H9 (cell line): Measurements from ENCODE around the gene GIPC2. TPM values are rescaled to one million over a fixed set of nuclear protein-coding genes. Genes with fewer than 3 reads are reported as not detected.

Source experiments
- DNase-seq: peaks from one replicate; pipeline ENCODE4 v3.0.0-alpha.2; 2017
- H2AFZ ChIP-seq: one replicate; pipeline ENCODE4 v1.6.1; 2013; ENCODE audit warnings: mild to moderate bottlenecking, low read length, control low read depth, moderate library complexity
- H2AK5ac ChIP-seq: 2 replicates; pipeline ENCODE4 v1.6.1; 2013; ENCODE audit warnings: low read length, control low read depth, mixed read lengths; ENCODE audit not compliant: insufficient read length
- H2BK120ac ChIP-seq: one replicate; pipeline ENCODE4 v1.6.1; 2013; ENCODE audit warnings: low read depth, mild to moderate bottlenecking, low read length, control low read depth, inconsistent platforms; ENCODE audit not compliant: poor library complexity, severe bottlenecking
- H2BK12ac ChIP-seq: 2 replicates; pipeline ENCODE4 v1.6.1; 2013; ENCODE audit warnings: low read length, control low read depth, mixed read lengths, low read depth; ENCODE audit not compliant: insufficient read length
- H2BK15ac ChIP-seq: 2 replicates; pipeline ENCODE4 v1.6.1; 2013; ENCODE audit warnings: low read depth, low read length, control low read depth
- H2BK20ac ChIP-seq: one replicate; pipeline ENCODE4 v1.6.1; 2013; ENCODE audit warnings: low read depth, mild to moderate bottlenecking, low read length, control low read depth, inconsistent platforms; ENCODE audit not compliant: poor library complexity, severe bottlenecking
- H2BK5ac ChIP-seq: 2 replicates; pipeline ENCODE4 v1.6.1; 2013; ENCODE audit warnings: low read length, control low read depth, mixed read lengths; ENCODE audit not compliant: insufficient read length
- H3K14ac ChIP-seq: 2 replicates; pipeline ENCODE4 v1.6.1; 2013; ENCODE audit warnings: low read length, control low read depth; ENCODE audit not compliant: insufficient read depth
- H3K18ac ChIP-seq: 2 replicates; pipeline ENCODE4 v1.6.1; 2013; ENCODE audit warnings: low read depth, mild to moderate bottlenecking, mixed read lengths, low read length, control low read depth; ENCODE audit not compliant: insufficient read length
- H3K23ac ChIP-seq: 2 replicates; pipeline ENCODE4 v1.6.1; 2013; ENCODE audit warnings: low read length, control low read depth, mixed read lengths, low read depth; ENCODE audit not compliant: insufficient read length
- H3K23me2 ChIP-seq: 2 replicates; pipeline ENCODE4 v1.6.1; 2013; ENCODE audit warnings: low read depth, mild to moderate bottlenecking, mixed read lengths, low read length, control low read depth; ENCODE audit not compliant: insufficient read length, poor library complexity, severe bottlenecking
- H3K27ac ChIP-seq: 2 replicates; pipeline ENCODE4 v1.5.1; 2013; ENCODE audit warnings: low read length, control low read depth, mixed read lengths, low read depth; ENCODE audit not compliant: insufficient read length
- H3K27me3 ChIP-seq: 2 replicates; pipeline ENCODE4 v1.6.1; 2013; ENCODE audit warnings: low read length, control low read depth, inconsistent platforms; ENCODE audit not compliant: insufficient read depth
- H3K4ac ChIP-seq: 2 replicates; pipeline ENCODE4 v1.6.1; 2013; ENCODE audit warnings: low read depth, mild to moderate bottlenecking, control low read depth, inconsistent platforms, low read length, moderate library complexity
- H3K4me1 ChIP-seq: 2 replicates; pipeline ENCODE4 v1.6.1; 2013; ENCODE audit warnings: low read length, control low read depth, inconsistent platforms; ENCODE audit not compliant: insufficient read depth
- H3K4me2 ChIP-seq: 2 replicates; pipeline ENCODE4 v1.6.1; 2013; ENCODE audit warnings: low read length, control low read depth, mixed read lengths; ENCODE audit not compliant: insufficient read length, insufficient read depth
- H3K56ac ChIP-seq: 2 replicates; pipeline ENCODE4 v1.6.1; 2013; ENCODE audit warnings: low read depth, mild to moderate bottlenecking, mixed read lengths, low read length, control low read depth; ENCODE audit not compliant: insufficient read length
- H3K79me1 ChIP-seq: 2 replicates; pipeline ENCODE4 v1.6.1; 2013; ENCODE audit warnings: low read depth, mild to moderate bottlenecking, moderate library complexity, low read length, control low read depth, inconsistent platforms; ENCODE audit not compliant: insufficient read depth, poor library complexity, severe bottlenecking
- H3K79me2 ChIP-seq: 2 replicates; pipeline ENCODE4 v1.6.1; 2013; ENCODE audit warnings: low read length, control low read depth, inconsistent platforms; ENCODE audit not compliant: insufficient read depth
- H3K9ac ChIP-seq: 2 replicates; pipeline ENCODE4 v1.6.1; 2013; ENCODE audit warnings: low read length, control low read depth, mixed read lengths; ENCODE audit not compliant: insufficient read length; ENCODE audit errors: extremely low read depth
- H3K9me3 ChIP-seq: one replicate; pipeline ENCODE4 v1.6.1; 2013; ENCODE audit warnings: low read depth, low read length, inconsistent platforms; ENCODE audit not compliant: control insufficient read depth
- H3T11ph ChIP-seq: one replicate; pipeline ENCODE4 v1.6.1; 2013; ENCODE audit warnings: mild to moderate bottlenecking, low read length, control low read depth, inconsistent platforms
- H4K20me1 ChIP-seq: one replicate; pipeline ENCODE4 v1.6.1; 2013; ENCODE audit not compliant: control insufficient read depth, insufficient read length, insufficient read depth
- H4K5ac ChIP-seq: 2 replicates; pipeline ENCODE4 v1.6.1; 2013; ENCODE audit warnings: low read depth, mild to moderate bottlenecking, mixed read lengths, low read length, control low read depth; ENCODE audit not compliant: insufficient read length
- H4K8ac ChIP-seq: replicated peaks from 2 replicates; pipeline ENCODE4 v1.6.1; 2013; ENCODE audit warnings: low read length, control low read depth, mixed read lengths, low read depth; ENCODE audit not compliant: insufficient read length
- H4K91ac ChIP-seq: 2 replicates; pipeline ENCODE4 v1.6.1; 2013; ENCODE audit warnings: low read depth, mild to moderate bottlenecking, moderate library complexity, mixed read lengths, low read length, control low read depth; ENCODE audit not compliant: insufficient read length
- H3K27ac Mint-ChIP-seq, 3 experiments: 2 replicates in 2 of 3; 3 replicates in 1 of 3; pipeline ENCODE4 v1.8.0; 2020 to 2021; ENCODE audit warnings: mixed read lengths in 3 of 3, mild to moderate bottlenecking in 1 of 3, moderate library complexity in 1 of 3
- H3K27me3 Mint-ChIP-seq: 2 replicates; pipeline ENCODE4 v1.8.0; 2021; ENCODE audit warnings: low read depth, mild to moderate bottlenecking, moderate library complexity, mixed read lengths
- H3K36me3 Mint-ChIP-seq, 3 experiments: 2 replicates in 2 of 3; 3 replicates in 1 of 3; pipeline ENCODE4 v1.8.0; 2020 to 2021; ENCODE audit warnings: low read depth in 3 of 3, mixed read lengths in 3 of 3; ENCODE audit not compliant: insufficient read depth in 1 of 3
- H3K4me1 Mint-ChIP-seq, 2 experiments: 2 replicates each; pipeline ENCODE4 v1.8.0; 2020; ENCODE audit warnings: mixed read lengths in 2 of 2
- H3K4me3 Mint-ChIP-seq, 2 experiments: 2 replicates in 1 of 2; 3 replicates in 1 of 2; pipeline ENCODE4 v1.8.0; 2020 to 2021; ENCODE audit warnings: mild to moderate bottlenecking in 2 of 2, mixed read lengths in 2 of 2, moderate library complexity in 1 of 2
- H3K9me3 Mint-ChIP-seq, 2 experiments: 2 replicates in 1 of 2; 3 replicates in 1 of 2; pipeline ENCODE4 v1.8.0; 2020; ENCODE audit warnings: mild to moderate bottlenecking in 2 of 2, mixed read lengths in 2 of 2, moderate library complexity in 1 of 2
- WGBS: extraction: QIAGEN DNeasy Blood & Tissue Kit; methylation state at CpG from one replicate; pipeline ENCODE4 v1.1.7; 2013; ENCODE audit warnings: missing lambda C conversion rate, low lambda C conversion rate, mixed read lengths; ENCODE audit not compliant: insufficient read length; ENCODE audit errors: extremely low coverage; 5-methylcytosine and 5-hydroxymethylcytosine counted together
- total RNA-seq: library from RNA; stranded (reverse); gene quantifications from 2 replicates; pipeline ENCODE4 v1.2.1, GENCODE V29; 2021
- TF ChIP-seq, protein P1 (sequence below): fragments of 200-600 bp; sonication (generic); conservative IDR thresholded peaks from 3 replicates; pipeline ENCODE4 v1.8.0; 2021; ENCODE audit warnings: antibody characterized with exemption, mild to moderate bottlenecking

Gene GIPC2
- total RNA-seq, 1 experiment from 2014 or later, result 0.85 TPM

DNA sequence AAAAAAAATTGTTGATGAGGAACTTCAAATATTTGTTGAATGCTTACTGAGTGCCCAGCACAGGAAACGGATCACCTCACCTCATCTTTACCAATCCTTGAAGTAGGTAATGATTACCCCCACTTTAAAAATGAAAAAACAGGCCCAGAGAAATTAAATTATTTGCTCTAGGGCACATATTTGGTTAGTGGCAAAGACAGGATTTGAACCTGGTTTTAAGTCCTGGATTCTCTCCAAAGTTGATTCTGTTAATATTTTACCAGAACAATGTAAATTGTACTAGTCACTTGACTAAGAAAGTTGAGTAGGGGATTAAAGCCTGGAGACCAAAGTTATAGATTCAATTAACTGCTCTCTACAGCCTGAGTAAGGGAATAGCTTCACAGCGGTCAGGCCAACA, 97.9 kb downstream of the GIPC2 start:
- Mint-ChIP-seq H3K9me3 (no peaks in the 10 kb centered on the region; a peak in 1 of 5 replicates), H3K36me3 (no peaks in the 10 kb centered on the region), H3K27ac (no peak overlapping the region), H3K4me3 (no peak overlapping the region), H3K27me3 (peaks cover 12% of the 10 kb centered on the region), H3K4me1 (no peaks in the 10 kb centered on the region)
- Histone ChIP-seq H2AFZ (no peak overlapping the region), H3K4me2 (no peak overlapping the region), H3K14ac (no peak overlapping the region), H2BK12ac (no peak overlapping the region), H3K23me2 (no peaks in the 10 kb centered on the region), H3K4me1 (no peaks in the 10 kb centered on the region), H3K9me3 (no peaks in the 10 kb centered on the region), H3K27me3 (no peaks in the 10 kb centered on the region), H2BK5ac (no peak overlapping the region), H3K79me1 (no peaks in the 10 kb centered on the region), H3K27ac (no peak overlapping the region), H4K5ac (no peak overlapping the region), H2BK120ac (no peak overlapping the region), H3K56ac (no peak overlapping the region), H4K8ac (no peak overlapping the region), H3K79me2 (no peaks in the 10 kb centered on the region), H3K9ac (no peak overlapping the region), H4K20me1 (no peaks in the 10 kb centered on the region), H3K23ac (no peak overlapping the region), H2BK20ac (no peak overlapping the region), H2BK15ac (no peak overlapping the region), H3K4ac (no peak overlapping the region), H3T11ph (no peak overlapping the region), H2AK5ac (no peak overlapping the region), H4K91ac (no peak overlapping the region), H3K18ac (no peak overlapping the region)
- DNase-seq, result no peak
- TF ChIP-seq, protein P1, sequence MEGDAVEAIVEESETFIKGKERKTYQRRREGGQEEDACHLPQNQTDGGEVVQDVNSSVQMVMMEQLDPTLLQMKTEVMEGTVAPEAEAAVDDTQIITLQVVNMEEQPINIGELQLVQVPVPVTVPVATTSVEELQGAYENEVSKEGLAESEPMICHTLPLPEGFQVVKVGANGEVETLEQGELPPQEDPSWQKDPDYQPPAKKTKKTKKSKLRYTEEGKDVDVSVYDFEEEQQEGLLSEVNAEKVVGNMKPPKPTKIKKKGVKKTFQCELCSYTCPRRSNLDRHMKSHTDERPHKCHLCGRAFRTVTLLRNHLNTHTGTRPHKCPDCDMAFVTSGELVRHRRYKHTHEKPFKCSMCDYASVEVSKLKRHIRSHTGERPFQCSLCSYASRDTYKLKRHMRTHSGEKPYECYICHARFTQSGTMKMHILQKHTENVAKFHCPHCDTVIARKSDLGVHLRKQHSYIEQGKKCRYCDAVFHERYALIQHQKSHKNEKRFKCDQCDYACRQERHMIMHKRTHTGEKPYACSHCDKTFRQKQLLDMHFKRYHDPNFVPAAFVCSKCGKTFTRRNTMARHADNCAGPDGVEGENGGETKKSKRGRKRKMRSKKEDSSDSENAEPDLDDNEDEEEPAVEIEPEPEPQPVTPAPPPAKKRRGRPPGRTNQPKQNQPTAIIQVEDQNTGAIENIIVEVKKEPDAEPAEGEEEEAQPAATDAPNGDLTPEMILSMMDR, result no peak
- no CpG with 5 or more reads among the region's 2 CpGs for WGBS
